ENCODE measurements around the gene SUPT6H.

SUPT6H gene

GRCh38 chr17:28700830-28701492, 39.0 kb downstream of the SUPT6H start:
- Histone ChIP-seq H3K27me3 (ENCODE audit: insufficient read depth, insufficient read length) (no peaks in the 10 kb centered on the region), H3K36me3 (ENCODE audit: insufficient read depth, insufficient read length, low read length) (peaks cover 89% of the 10 kb centered on the region), H3K4me3 (ENCODE audit: insufficient read length, low read depth) (no peak overlapping the region), H3K9me3 (ENCODE audit: insufficient read depth, low read length) (no peaks in the 10 kb centered on the region), H3K4me1 (ENCODE audit: insufficient read depth, insufficient read length) (peaks cover 23% of the 10 kb centered on the region), H3K9ac (ENCODE audit: insufficient read length, low read depth) (no peak overlapping the region)
- TF ChIP-seq YY1 (IDR thresholded peaks at IDR 0.05; ENCODE audit: insufficient read depth, insufficient read length) (no peak), ZNF274 (IDR thresholded peaks at IDR 0.05; ENCODE audit: low read depth, low read length) (no peak), SUZ12 (IDR thresholded peaks at IDR 0.05; ENCODE audit: extremely low read depth, insufficient read depth, insufficient read length) (no peak)
- DNase-seq (ENCODE audit: low read depth, low spot score), result no peak

GRCh38 chr17:28702026-28702751, 40.2 kb downstream of the SUPT6H start:
- Histone ChIP-seq H3K27me3 (ENCODE audit: insufficient read depth, insufficient read length) (no peaks in the 10 kb centered on the region), H3K9ac (ENCODE audit: insufficient read length, low read depth) (no peak overlapping the region), H3K9me3 (ENCODE audit: insufficient read depth, low read length) (no peaks in the 10 kb centered on the region), H3K4me1 (ENCODE audit: insufficient read depth, insufficient read length) (peaks cover 26% of the 10 kb centered on the region), H3K4me3 (ENCODE audit: insufficient read length, low read depth) (no peak overlapping the region), H3K36me3 (ENCODE audit: insufficient read depth, insufficient read length, low read length) (peaks cover 89% of the 10 kb centered on the region)
- TF ChIP-seq ZNF274 (IDR thresholded peaks at IDR 0.05; ENCODE audit: low read depth, low read length), result no peak
- TF ChIP-seq YY1 (IDR thresholded peaks at IDR 0.05; ENCODE audit: insufficient read depth, insufficient read length), result no peak
- no peak for DNase-seq (ENCODE audit: low read depth, low spot score)

GRCh38 chr17:28702752-28703150, 40.7 kb downstream of the SUPT6H start:
- no peak overlapping the region for H3K9ac ChIP-seq (ENCODE audit: insufficient read length, low read depth)
- no peak for TF ChIP-seq SUZ12 (IDR thresholded peaks at IDR 0.05; ENCODE audit: extremely low read depth, insufficient read depth, insufficient read length)
- no peak for TF ChIP-seq ZNF274 (IDR thresholded peaks at IDR 0.05; ENCODE audit: low read depth, low read length)
- no peak for TF ChIP-seq YY1 (IDR thresholded peaks at IDR 0.05; ENCODE audit: insufficient read depth, insufficient read length)
- no peak for DNase-seq (ENCODE audit: low read depth, low spot score)
- H3K4me1 ChIP-seq (ENCODE audit: insufficient read depth, insufficient read length), result peaks cover 26% of the 10 kb centered on the region
- peaks cover 84% of the 10 kb centered on the region for H3K36me3 ChIP-seq (ENCODE audit: insufficient read depth, insufficient read length, low read length)
- H3K9me3 ChIP-seq (ENCODE audit: insufficient read depth, low read length), result no peaks in the 10 kb centered on the region
- no peaks in the 10 kb centered on the region for H3K27me3 ChIP-seq (ENCODE audit: insufficient read depth, insufficient read length)
- H3K4me3 ChIP-seq (ENCODE audit: insufficient read length, low read depth), result no peak overlapping the region

- no peaks in the 10 kb centered on the region for H3K9me3 ChIP-seq (ENCODE audit: insufficient read depth, low read length)
- peaks cover 26% of the 10 kb centered on the region for H3K4me1 ChIP-seq (ENCODE audit: insufficient read depth, insufficient read length)
- DNase-seq (ENCODE audit: low read depth, low spot score), result no peak
- TF ChIP-seq YY1 (IDR thresholded peaks at IDR 0.05; ENCODE audit: insufficient read depth, insufficient read length), result no peak
- no peak for TF ChIP-seq ZNF274 (IDR thresholded peaks at IDR 0.05; ENCODE audit: low read depth, low read length)
- TF ChIP-seq SUZ12 (IDR thresholded peaks at IDR 0.05; ENCODE audit: extremely low read depth, insufficient read depth, insufficient read length), result no peak
- H3K27me3 ChIP-seq (ENCODE audit: insufficient read depth, insufficient read length), result no peaks in the 10 kb centered on the region
- H3K36me3 ChIP-seq (ENCODE audit: insufficient read depth, insufficient read length, low read length), result peaks cover 75% of the 10 kb centered on the region
- H3K9ac ChIP-seq (ENCODE audit: insufficient read length, low read depth), result no peak overlapping the region
- no peak overlapping the region for H3K4me3 ChIP-seq (ENCODE audit: insufficient read length, low read depth)
Measured at GRCh38 chr17:28703552-28704218, 41.7 kb downstream of the SUPT6H start.

GRCh38 chr17:28704219-28704858, 42.3 kb downstream of the SUPT6H start:
- Histone ChIP-seq H3K9ac (ENCODE audit: insufficient read length, low read depth) (no peak overlapping the region), H3K27me3 (ENCODE audit: insufficient read depth, insufficient read length) (no peaks in the 10 kb centered on the region), H3K36me3 (ENCODE audit: insufficient read depth, insufficient read length, low read length) (peaks cover 68% of the 10 kb centered on the region), H3K9me3 (ENCODE audit: insufficient read depth, low read length) (no peaks in the 10 kb centered on the region), H3K4me3 (ENCODE audit: insufficient read length, low read depth) (no peak overlapping the region), H3K4me1 (ENCODE audit: insufficient read depth, insufficient read length) (peaks cover 26% of the 10 kb centered on the region)
- no peak for TF ChIP-seq YY1 (IDR thresholded peaks at IDR 0.05; ENCODE audit: insufficient read depth, insufficient read length)
- TF ChIP-seq SUZ12 (IDR thresholded peaks at IDR 0.05; ENCODE audit: extremely low read depth, insufficient read depth, insufficient read length), result no peak
- no peak for TF ChIP-seq ZNF274 (IDR thresholded peaks at IDR 0.05; ENCODE audit: low read depth, low read length)
- DNase-seq (ENCODE audit: low read depth, low spot score), result no peak

GRCh38 chr17:28705074-28705659, 43.2 kb downstream of the SUPT6H start:
- H3K36me3 ChIP-seq (ENCODE audit: insufficient read depth, insufficient read length, low read length), result peaks cover 63% of the 10 kb centered on the region
- no peak overlapping the region for H3K4me3 ChIP-seq (ENCODE audit: insufficient read length, low read depth)
- no peak for DNase-seq (ENCODE audit: low read depth, low spot score)
- H3K27me3 ChIP-seq (ENCODE audit: insufficient read depth, insufficient read length), result no peaks in the 10 kb centered on the region
- H3K9me3 ChIP-seq (ENCODE audit: insufficient read depth, low read length), result no peaks in the 10 kb centered on the region
- H3K9ac ChIP-seq (ENCODE audit: insufficient read length, low read depth), result peak overlapping the region; percentile 52
- H3K4me1 ChIP-seq (ENCODE audit: insufficient read depth, insufficient read length), result peaks cover 30% of the 10 kb centered on the region
- no peak for TF ChIP-seq ZNF274 (IDR thresholded peaks at IDR 0.05; ENCODE audit: low read depth, low read length)
- no peak for TF ChIP-seq YY1 (IDR thresholded peaks at IDR 0.05; ENCODE audit: insufficient read depth, insufficient read length)
- no peak for TF ChIP-seq SUZ12 (IDR thresholded peaks at IDR 0.05; ENCODE audit: extremely low read depth, insufficient read depth, insufficient read length)

All from NT2/D1 (cell line).